IMR-90 (cell line): ENCODE results near the gene MCTP2.

Experiments used
- BHLHE40 ChIP-seq: fragments of 150-350 bp; IDR thresholded peaks from 2 replicates; pipeline ENCODE4 v1.6.1; 2016; ENCODE audit warnings: mild to moderate bottlenecking, low read depth, low read length
- CHD1 ChIP-seq: IDR thresholded peaks from 2 replicates; pipeline ENCODE4 v1.6.1; 2012; ENCODE audit warnings: low read depth, low read length, improper control_type of control experiment
- CTCF ChIP-seq: conservative IDR thresholded peaks from 2 replicates; pipeline ENCODE4 v1.5.1; 2012; ENCODE audit warnings: mild to moderate bottlenecking, low read depth, low read length, improper control_type of control experiment
- FOS ChIP-seq: fragments of 150-350 bp; IDR thresholded peaks from 2 replicates; pipeline ENCODE4 v1.6.1; 2016; ENCODE audit warnings: low read depth, low read length
- MAFK ChIP-seq: IDR thresholded peaks from 2 replicates; pipeline ENCODE4 v1.6.1; 2012; ENCODE audit warnings: low read depth, low read length, improper control_type of control experiment
- POLR2A ChIP-seq: IDR thresholded peaks from 2 replicates; pipeline ENCODE4 v1.6.1; 2012; ENCODE audit warnings: mild to moderate bottlenecking, low read depth, low read length
- RAD21 ChIP-seq: IDR thresholded peaks from 2 replicates; pipeline ENCODE4 v1.6.1; 2012; ENCODE audit warnings: low read length, improper control_type of control experiment
- RFX5 ChIP-seq: IDR thresholded peaks from 2 replicates; pipeline ENCODE4 v1.8.0; 2012; ENCODE audit warnings: low read depth, mild to moderate bottlenecking, low read length, moderate library complexity
- SMC3 ChIP-seq: fragments of 150-350 bp; IDR thresholded peaks from 2 replicates; pipeline ENCODE4 v1.6.1; 2016; ENCODE audit warnings: low read depth, mild to moderate bottlenecking, antibody characterized with exemption, low read length, moderate library complexity
- USF2 ChIP-seq: fragments of 150-350 bp; IDR thresholded peaks from 2 replicates; pipeline ENCODE4 v1.6.1; 2017; ENCODE audit warnings: mild to moderate bottlenecking, antibody characterized with exemption, low read length, low read depth

- TF ChIP-seq CTCF (no peak), RFX5 (no peak), POLR2A (no peak), SMC3 (no peak), CHD1 (no peak), RAD21 (no peak), MAFK (no peak), BHLHE40 (no peak), FOS (no peak), USF2 (no peak)
Observed at GRCh38 chr15:94305133-94305532, 73.8 kb downstream of the MCTP2 start.
